IMR-90 (cell line): ENCODE results near the gene NSUN5. TPM values are rescaled to one million over a fixed set of nuclear protein-coding genes. Genes with fewer than 3 reads are reported as not detected.

Source experiments
- ATAC-seq: fragments of 200-7000 bp; cut with Tn5 transposase; 2 replicates; pipeline ENCODE4 v1.9.1; 2020; ENCODE audit warnings: low read depth, mild to moderate bottlenecking, moderate library complexity
- BruUV-seq: library from RNA; stranded (reverse); fragments of 400-500 nt; replicated peaks from 2 replicates; lab custom pipeline; 2021; lab: Mats Ljungman, UMichigan
- CTCF ChIA-PET: fragments of 300-600 bp; formaldehyde crosslinking; extraction: SDS; loops from one replicate; lab custom pipeline; 2021; ENCODE audit warnings: antibody characterized with exemption; lab: Yijun Ruan, JAX
- POLR2A ChIA-PET: fragments of 300-600 bp; sonication (Branson Sonifier 250); formaldehyde crosslinking; loops from one replicate; lab custom pipeline; 2022; ENCODE audit warnings: antibody characterized with exemption; ENCODE audit not compliant: unreplicated experiment; lab: Charles Lee
- DNase-seq: peaks from one replicate; pipeline ENCODE4 v3.0.0; 2013
- H2AFZ ChIP-seq: replicated peaks from 2 replicates; pipeline ENCODE3; 2013; ENCODE audit warnings: low read length, mild to moderate bottlenecking; ENCODE audit not compliant: poor library complexity
- H2AK5ac ChIP-seq: 2 replicates; pipeline ENCODE4 v1.6.1; 2013; ENCODE audit warnings: low read depth, low read length, inconsistent platforms
- H2AK9ac ChIP-seq: replicated peaks from 2 replicates; pipeline ENCODE3; 2013; ENCODE audit warnings: mild to moderate bottlenecking, low read depth, low read length, moderate library complexity; ENCODE audit not compliant: poor library complexity
- H2BK120ac ChIP-seq: 2 replicates; pipeline ENCODE4 v1.6.1; 2013; ENCODE audit warnings: low read depth, low read length, inconsistent platforms
- H2BK15ac ChIP-seq: 3 replicates; pipeline ENCODE4 v1.6.1; 2013; ENCODE audit warnings: low read depth, low read length, inconsistent platforms
- H2BK20ac ChIP-seq: 2 replicates; pipeline ENCODE4 v1.6.1; 2013; ENCODE audit warnings: low read depth, mild to moderate bottlenecking, inconsistent platforms, low read length, moderate library complexity
- H2BK5ac ChIP-seq: 2 replicates; pipeline ENCODE4 v1.6.1; 2013; ENCODE audit warnings: mild to moderate bottlenecking, low read depth, low read length, inconsistent platforms; ENCODE audit not compliant: poor library complexity, severe bottlenecking
- H3K14ac ChIP-seq: replicated peaks from 2 replicates; pipeline ENCODE4 v1.6.1; 2013; ENCODE audit warnings: low read depth, low read length, inconsistent platforms
- H3K18ac ChIP-seq: 2 replicates; pipeline ENCODE4 v1.6.1; 2013; ENCODE audit warnings: low read depth, low read length, control low read depth
- H3K23ac ChIP-seq: 2 replicates; pipeline ENCODE4 v1.6.1; 2013; ENCODE audit warnings: low read depth, low read length, inconsistent platforms
- H3K27ac ChIP-seq: 2 replicates; pipeline ENCODE4 v1.5.1; 2013; ENCODE audit warnings: mild to moderate bottlenecking, control low read depth, low read length; ENCODE audit not compliant: insufficient read depth
- H3K27me3 ChIP-seq: 2 replicates; pipeline ENCODE4 v1.6.1; 2013; ENCODE audit warnings: low read length; ENCODE audit not compliant: control insufficient read depth, insufficient read depth
- H3K36me3 ChIP-seq: 2 replicates; pipeline ENCODE4 v1.6.1; 2013; ENCODE audit warnings: low read length, mixed read lengths; ENCODE audit not compliant: control insufficient read depth, insufficient read depth
- H3K4ac ChIP-seq: 2 replicates; pipeline ENCODE4 v1.6.1; 2013; ENCODE audit warnings: low read depth, low read length, inconsistent platforms
- H3K4me1 ChIP-seq: 2 replicates; pipeline ENCODE4 v1.6.1; 2013; ENCODE audit warnings: low read length, mixed read lengths; ENCODE audit not compliant: control insufficient read depth, insufficient read depth
- H3K4me2 ChIP-seq: 2 replicates; pipeline ENCODE4 v1.6.1; 2013; ENCODE audit warnings: low read depth, mild to moderate bottlenecking, control low read depth, low read length, moderate library complexity
- H3K4me3 ChIP-seq: 2 replicates; pipeline ENCODE4 v1.5.1; 2013; ENCODE audit warnings: low read depth, mild to moderate bottlenecking, control low read depth, low read length, moderate library complexity; ENCODE audit not compliant: insufficient read depth
- H3K56ac ChIP-seq: 2 replicates; pipeline ENCODE4 v1.6.1; 2013; ENCODE audit warnings: low read length, inconsistent platforms; ENCODE audit not compliant: insufficient read depth; ENCODE audit errors: extremely low read depth
- H3K79me1 ChIP-seq, 2 experiments: 2 replicates each; pipeline ENCODE4 v1.6.1; 2013; ENCODE audit warnings: low read length in 2 of 2, inconsistent platforms in 1 of 2, low read depth in 1 of 2
- H3K9ac ChIP-seq: 2 replicates; pipeline ENCODE4 v1.6.1; 2013; ENCODE audit warnings: low read depth, low read length, control low read depth
- H3K9me1 ChIP-seq: 2 replicates; pipeline ENCODE4 v1.6.1; 2013; ENCODE audit warnings: low read length, inconsistent platforms; ENCODE audit not compliant: insufficient read depth
- H3K9me3 ChIP-seq: 2 replicates; pipeline ENCODE4 v1.6.1; 2013; ENCODE audit warnings: low read length; ENCODE audit not compliant: control insufficient read depth, insufficient read depth
- H4K20me1 ChIP-seq: 2 replicates; pipeline ENCODE4 v1.6.1; 2013; ENCODE audit warnings: low read length, inconsistent platforms; ENCODE audit not compliant: insufficient read depth
- H4K5ac ChIP-seq: 2 replicates; pipeline ENCODE4 v1.6.1; 2013; ENCODE audit warnings: mild to moderate bottlenecking, low read depth, low read length, control low read depth
- H4K8ac ChIP-seq, 2 experiments: 2 replicates each; pipeline ENCODE4 v1.6.1; 2013; ENCODE audit warnings: low read depth in 2 of 2, low read length in 2 of 2, control low read depth in 1 of 2, inconsistent platforms in 1 of 2
- H4K91ac ChIP-seq: 2 replicates; pipeline ENCODE4 v1.6.1; 2013; ENCODE audit warnings: low read depth, low read length, inconsistent platforms; ENCODE audit not compliant: insufficient read depth
- BHLHE40 ChIP-seq: fragments of 150-350 bp; IDR thresholded peaks from 2 replicates; pipeline ENCODE4 v1.6.1; 2016; ENCODE audit warnings: mild to moderate bottlenecking, low read depth, low read length
- CEBPB ChIP-seq: IDR thresholded peaks from 2 replicates; pipeline ENCODE4 v1.6.1; 2012; ENCODE audit warnings: low read depth, low read length, improper control_type of control experiment
- CHD1 ChIP-seq: IDR thresholded peaks from 2 replicates; pipeline ENCODE4 v1.6.1; 2012; ENCODE audit warnings: low read depth, low read length, improper control_type of control experiment
- CTCF ChIP-seq: conservative IDR thresholded peaks from 2 replicates; pipeline ENCODE4 v1.5.1; 2012; ENCODE audit warnings: mild to moderate bottlenecking, low read depth, low read length, improper control_type of control experiment
- FOS ChIP-seq: fragments of 150-350 bp; IDR thresholded peaks from 2 replicates; pipeline ENCODE4 v1.6.1; 2016; ENCODE audit warnings: low read depth, low read length
- MAFK ChIP-seq: IDR thresholded peaks from 2 replicates; pipeline ENCODE4 v1.6.1; 2012; ENCODE audit warnings: low read depth, low read length, improper control_type of control experiment
- MAZ ChIP-seq: IDR thresholded peaks from 2 replicates; pipeline ENCODE4 v1.6.1; 2012; ENCODE audit warnings: low read depth, mild to moderate bottlenecking, low read length, improper control_type of control experiment, moderate library complexity, borderline replicate concordance
- MXI1 ChIP-seq: IDR thresholded peaks from 2 replicates; pipeline ENCODE4 v1.6.1; 2012; ENCODE audit warnings: low read depth, mild to moderate bottlenecking, low read length, moderate library complexity, borderline replicate concordance
- NFE2L2 ChIP-seq: fragments of 150-350 bp; IDR thresholded peaks from 2 replicates; pipeline ENCODE4 v1.6.1; 2016; ENCODE audit warnings: low read depth, mild to moderate bottlenecking, low read length
- POLR2A ChIP-seq: IDR thresholded peaks from 2 replicates; pipeline ENCODE4 v1.6.1; 2012; ENCODE audit warnings: mild to moderate bottlenecking, low read depth, low read length
- RAD21 ChIP-seq: IDR thresholded peaks from 2 replicates; pipeline ENCODE4 v1.6.1; 2012; ENCODE audit warnings: low read length, improper control_type of control experiment
- RCOR1 ChIP-seq: IDR thresholded peaks from 2 replicates; pipeline ENCODE4 v1.6.1; 2012; ENCODE audit warnings: mild to moderate bottlenecking, low read length, improper control_type of control experiment; ENCODE audit not compliant: insufficient replicate concordance
- RFX5 ChIP-seq: IDR thresholded peaks from 2 replicates; pipeline ENCODE4 v1.8.0; 2012; ENCODE audit warnings: low read depth, mild to moderate bottlenecking, low read length, moderate library complexity
- SMC3 ChIP-seq: fragments of 150-350 bp; IDR thresholded peaks from 2 replicates; pipeline ENCODE4 v1.6.1; 2016; ENCODE audit warnings: low read depth, mild to moderate bottlenecking, antibody characterized with exemption, low read length, moderate library complexity
- WGBS, 2 experiments: methylation state at CpG; one replicate each; pipeline versions ENCODE4 v1.1.5 to v1.1.7; 2013; ENCODE audit warnings: missing lambda C conversion rate in 2 of 2; ENCODE audit not compliant: insufficient read length in 1 of 2; ENCODE audit errors: extremely low coverage in 2 of 2; 5-methylcytosine and 5-hydroxymethylcytosine counted together
- dilution Hi-C: fragments of 300-500 bp; cut with HindIII; formaldehyde crosslinking; loops from one replicate; pipeline ENCODE4 v1.14.3; 2018; ENCODE audit warnings: low sequenced_read_pairs; ENCODE audit not compliant: unreplicated experiment
- in situ Hi-C: fragments of 300-500 bp; cut with MboI; formaldehyde crosslinking; loops from 3 replicates; pipeline ENCODE4 v1.14.3; 2019; ENCODE audit warnings: low sequenced_read_pairs, inconsistent platforms, mixed read lengths
- intact Hi-C: fragments of 100-400 bp; cut with micrococcal nuclease; formaldehyde crosslinking; loops from 2 replicates; pipeline ENCODE4 v1.10.0; 2022
- polyA plus RNA-seq, 3 experiments: library from polyadenylated mRNA; depleted of rRNA; stranded (reverse); fragments of >200 nt; gene quantifications; 2 replicates each; pipeline ENCODE4 v1.2.3, GENCODE V29; 2012; ENCODE audit warnings: low replicate concordance in 1 of 3
- total RNA-seq: library from RNA; depleted of rRNA; stranded (reverse); fragments of >200 nt; gene quantifications from 2 replicates; pipeline ENCODE4 v1.2.3, GENCODE V29; 2012
- TF ChIP-seq, protein P1 (sequence below): fragments of 150-350 bp; IDR thresholded peaks from 2 replicates; pipeline ENCODE4 v1.6.1; 2017; ENCODE audit warnings: mild to moderate bottlenecking, antibody characterized with exemption, low read length, low read depth
- TF ChIP-seq, protein P2 (sequence below): fragments of 150-350 bp; IDR thresholded peaks from 2 replicates; pipeline ENCODE4 v1.6.1; 2016; ENCODE audit warnings: low read depth, mild to moderate bottlenecking, low read length, moderate library complexity, borderline replicate concordance

The NSUN5 gene
- total and polyA plus RNA-seq, 2 of the 4 experiments (the other 2 are of a cell fraction), result 10.0 to 17.7 TPM

- dilution Hi-C loops (no loop called here), in situ Hi-C loops (no loop called here), intact Hi-C loops (no loop called here)
- CTCF ChIA-PET, result no interaction called here
- no peak overlapping the region for H2BK20ac ChIP-seq
- no peak overlapping the region for H3K14ac ChIP-seq
- no peak overlapping the region for H3K27ac ChIP-seq
- H3K4me2 ChIP-seq, result no peak overlapping the region
- H2BK120ac ChIP-seq, result no peak overlapping the region
- peaks cover 4% of the 10 kb centered on the region for H3K27me3 ChIP-seq
- no peak overlapping the region for H2AFZ ChIP-seq
- no peak for ATAC-seq
- no peaks in the 10 kb centered on the region for H3K4me1 ChIP-seq
- no peak overlapping the region for H3K4ac ChIP-seq
- no peak overlapping the region for H3K56ac ChIP-seq
- H2BK5ac ChIP-seq, result no peak overlapping the region
- POLR2A ChIA-PET, result no interaction called here
- H2AK5ac ChIP-seq, result no peak overlapping the region
- H4K5ac ChIP-seq, result no peak overlapping the region
- H3K4me3 ChIP-seq, result no peak overlapping the region
- DNase-seq, result no peak
- H4K91ac ChIP-seq, result no peak overlapping the region
- WGBS, 2 experiments, result 90% methylated on average over 2 of the region's 9 CpGs; no CpG with 5 or more reads in 1 of the 2 experiments
- H3K9me1 ChIP-seq, result no peaks in the 10 kb centered on the region; the same call in 1 of the 2 replicates
- no peak overlapping the region for H3K9ac ChIP-seq
- TF ChIP-seq, protein P1, sequence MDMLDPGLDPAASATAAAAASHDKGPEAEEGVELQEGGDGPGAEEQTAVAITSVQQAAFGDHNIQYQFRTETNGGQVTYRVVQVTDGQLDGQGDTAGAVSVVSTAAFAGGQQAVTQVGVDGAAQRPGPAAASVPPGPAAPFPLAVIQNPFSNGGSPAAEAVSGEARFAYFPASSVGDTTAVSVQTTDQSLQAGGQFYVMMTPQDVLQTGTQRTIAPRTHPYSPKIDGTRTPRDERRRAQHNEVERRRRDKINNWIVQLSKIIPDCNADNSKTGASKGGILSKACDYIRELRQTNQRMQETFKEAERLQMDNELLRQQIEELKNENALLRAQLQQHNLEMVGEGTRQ, result no peak
- TF ChIP-seq MXI1, result no peak
- TF ChIP-seq POLR2A, result no peak
- TF ChIP-seq MAFK, result no peak
- TF ChIP-seq CTCF, result no peak
- TF ChIP-seq BHLHE40, result no peak
- no peak for TF ChIP-seq CHD1
- no peak for TF ChIP-seq RAD21
- TF ChIP-seq RCOR1, result no peak
- no peak for TF ChIP-seq SMC3
- no peak for TF ChIP-seq MAZ
- TF ChIP-seq, protein P2, sequence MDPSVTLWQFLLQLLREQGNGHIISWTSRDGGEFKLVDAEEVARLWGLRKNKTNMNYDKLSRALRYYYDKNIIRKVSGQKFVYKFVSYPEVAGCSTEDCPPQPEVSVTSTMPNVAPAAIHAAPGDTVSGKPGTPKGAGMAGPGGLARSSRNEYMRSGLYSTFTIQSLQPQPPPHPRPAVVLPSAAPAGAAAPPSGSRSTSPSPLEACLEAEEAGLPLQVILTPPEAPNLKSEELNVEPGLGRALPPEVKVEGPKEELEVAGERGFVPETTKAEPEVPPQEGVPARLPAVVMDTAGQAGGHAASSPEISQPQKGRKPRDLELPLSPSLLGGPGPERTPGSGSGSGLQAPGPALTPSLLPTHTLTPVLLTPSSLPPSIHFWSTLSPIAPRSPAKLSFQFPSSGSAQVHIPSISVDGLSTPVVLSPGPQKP, result no peak
- TF ChIP-seq NFE2L2, result no peak
- TF ChIP-seq RFX5, result no peak
- no peak for TF ChIP-seq CEBPB
- no peak for TF ChIP-seq FOS
- no peaks in the 10 kb centered on the region for H3K79me1 ChIP-seq
- no peak overlapping the region for H3K18ac ChIP-seq
- no peaks in the 10 kb centered on the region for H3K36me3 ChIP-seq
- no peak overlapping the region for H2BK15ac ChIP-seq
- no peak overlapping the region for H4K8ac ChIP-seq
- peak overlapping the region; percentile 65 for H2AK9ac ChIP-seq
- no TSS peak for BruUV-seq
- H4K20me1 ChIP-seq, result no peaks in the 10 kb centered on the region
- no peak overlapping the region for H3K23ac ChIP-seq
- H3K9me3 ChIP-seq, result no peaks in the 10 kb centered on the region
Observed at GRCh38 chr7:73316521-73316920, 7.9 kb upstream of the NSUN5 start.
